Gastroesophageal sphincter (tissue), 4 donors: ENCODE measurements around the gene SLC1A2. TPM values are rescaled to one million over a fixed set of nuclear protein-coding genes. Genes with fewer than 3 reads are reported as not detected.

Experiments
- ATAC-seq: fragments of 150-250 bp; one replicate; pipeline ENCODE4 v1.9.1; 2016; ENCODE audit warnings: mild to moderate bottlenecking, moderate library complexity
- H3K27ac ChIP-seq, 4 donors: fragments of 200-600 bp; sonication (generic) in 3 of 4; 1 replicate in 3 of 4; 2 replicates in 1 of 4; pipeline ENCODE4 v1.5.1; 2016 to 2019
- H3K27me3 ChIP-seq: fragments of 200-600 bp; sonication (generic); one replicate; pipeline ENCODE4 v1.5.1; 2019
- H3K36me3 ChIP-seq, 2 donors: fragments of 200-600 bp; sonication (generic); one replicate each; pipeline ENCODE4 v1.5.1; 2019; ENCODE audit warnings: control low read depth in 1 of 2
- H3K4me1 ChIP-seq, 3 donors: fragments of 200-600 bp; sonication (generic); 1 replicate in 2 of 3; 2 replicates in 1 of 3; pipeline ENCODE4 v1.5.1; 2016 to 2019; ENCODE audit warnings: control low read depth in 2 of 3
- H3K4me3 ChIP-seq, 2 donors: fragments of 200-600 bp; sonication (generic); one replicate each; pipeline ENCODE4 v1.5.1; 2019; ENCODE audit warnings: mild to moderate bottlenecking in 1 of 2, moderate library complexity in 1 of 2
- H3K9me3 ChIP-seq, 3 donors: fragments of 200-600 bp; sonication (generic); one replicate each; pipeline ENCODE4 v1.5.1; 2017 to 2019; ENCODE audit warnings: control low read depth in 2 of 3
- EP300 ChIP-seq: sonication (generic); formaldehyde crosslinking; IDR thresholded peaks from one replicate; pipeline ENCODE4 v1.6.1; 2017; ENCODE audit warnings: antibody characterized with exemption, mild to moderate bottlenecking
- POLR2A ChIP-seq, 2 donors: fragments of 450-650 bp; IDR thresholded peaks; one replicate each; pipeline ENCODE4 v1.6.1; 2017; ENCODE audit warnings: antibody characterized with exemption in 2 of 2, mild to moderate bottlenecking in 2 of 2, moderate library complexity in 1 of 2
- POLR2AphosphoS5 ChIP-seq: sonication (generic); formaldehyde crosslinking; IDR thresholded peaks from one replicate; pipeline ENCODE4 v1.6.1; 2017; ENCODE audit warnings: antibody characterized with exemption
- WGBS, 2 donors: methylation state at CpG; one replicate each; pipeline ENCODE4 v1.1.5; 2018; ENCODE audit warnings: low coverage in 1 of 2; 5-methylcytosine and 5-hydroxymethylcytosine counted together
- total RNA-seq, 4 donors: library from RNA; depleted of rRNA; stranded (reverse); fragments of >200 nt; gene quantifications; one replicate each; pipeline ENCODE4 v1.1.0, GENCODE V29; 2016
- TF ChIP-seq, protein P1 (sequence below), 4 experiments: fragments of 200-600 bp in 2 of 4; fragments of 450-650 bp in 2 of 4; sonication (generic) in 1 of 4; IDR thresholded peaks; one replicate each; pipeline ENCODE4 v1.5.1; 2017 to 2019; ENCODE audit warnings: antibody characterized with exemption in 4 of 4, mild to moderate bottlenecking in 2 of 4, moderate library complexity in 2 of 4

Gene SLC1A2
- total RNA-seq, 4 donors from 2014 or later: 0.12 to 1.5 (median 0.40) TPM; not detected in 1

DNA sequence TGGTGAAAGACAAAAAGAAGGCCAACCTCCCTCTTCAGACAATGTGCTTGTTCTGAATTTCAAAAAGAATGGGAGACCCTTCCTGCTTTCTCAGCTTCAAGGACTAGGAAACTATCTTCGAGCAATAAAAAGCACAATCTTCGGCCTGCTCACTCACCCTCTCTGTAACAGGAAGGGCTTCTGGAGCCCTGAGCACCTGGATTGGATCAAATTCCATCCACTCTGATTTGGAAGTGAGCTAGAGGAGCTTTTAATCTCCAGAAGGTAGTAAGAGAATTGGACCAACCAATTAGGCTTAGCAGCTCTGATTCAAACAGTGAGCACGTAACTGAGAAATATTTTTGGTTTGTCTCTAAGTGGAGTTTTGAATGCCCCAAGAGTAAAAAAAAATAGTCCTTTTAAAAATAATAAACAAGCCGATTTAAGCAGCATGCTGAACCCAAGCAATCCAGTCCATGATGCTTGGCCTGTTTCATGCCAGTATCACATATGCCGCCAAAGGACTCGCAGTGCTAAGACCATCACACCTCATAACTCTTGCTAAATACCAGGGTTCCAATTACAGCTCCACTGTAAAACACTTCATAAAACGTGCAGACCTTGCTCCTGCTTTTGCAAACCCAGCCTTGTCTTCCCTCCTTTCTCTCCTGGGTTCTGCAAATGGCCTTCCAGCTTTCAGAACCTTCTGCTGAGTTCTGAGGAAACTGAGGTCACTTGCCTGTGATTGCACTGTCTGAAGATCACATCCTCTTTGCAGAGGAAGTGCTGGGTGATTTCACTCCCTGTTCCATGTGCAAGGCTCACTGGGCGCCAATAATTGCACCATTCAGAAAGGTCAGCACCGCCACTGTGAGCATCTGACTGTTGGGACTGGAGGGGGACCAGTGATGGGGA lies 74.4 kb downstream of the SLC1A2 start:
- Histone ChIP-seq H3K9me3 (no peaks in the 10 kb centered on the region), H3K36me3 (no peaks in the 10 kb centered on the region), H3K27ac (no peak overlapping the region), H3K4me1 (peaks cover 0 to 17% (median 15%) of the 10 kb centered on the region in 3 donors), H3K4me3 (no peak overlapping the region), H3K27me3 (no peaks in the 10 kb centered on the region)
- no peak for TF ChIP-seq POLR2A (IDR thresholded peaks at IDR 0.05)
- no peak for TF ChIP-seq POLR2AphosphoS5
- TF ChIP-seq EP300: no peak
- TF ChIP-seq, protein P1, sequence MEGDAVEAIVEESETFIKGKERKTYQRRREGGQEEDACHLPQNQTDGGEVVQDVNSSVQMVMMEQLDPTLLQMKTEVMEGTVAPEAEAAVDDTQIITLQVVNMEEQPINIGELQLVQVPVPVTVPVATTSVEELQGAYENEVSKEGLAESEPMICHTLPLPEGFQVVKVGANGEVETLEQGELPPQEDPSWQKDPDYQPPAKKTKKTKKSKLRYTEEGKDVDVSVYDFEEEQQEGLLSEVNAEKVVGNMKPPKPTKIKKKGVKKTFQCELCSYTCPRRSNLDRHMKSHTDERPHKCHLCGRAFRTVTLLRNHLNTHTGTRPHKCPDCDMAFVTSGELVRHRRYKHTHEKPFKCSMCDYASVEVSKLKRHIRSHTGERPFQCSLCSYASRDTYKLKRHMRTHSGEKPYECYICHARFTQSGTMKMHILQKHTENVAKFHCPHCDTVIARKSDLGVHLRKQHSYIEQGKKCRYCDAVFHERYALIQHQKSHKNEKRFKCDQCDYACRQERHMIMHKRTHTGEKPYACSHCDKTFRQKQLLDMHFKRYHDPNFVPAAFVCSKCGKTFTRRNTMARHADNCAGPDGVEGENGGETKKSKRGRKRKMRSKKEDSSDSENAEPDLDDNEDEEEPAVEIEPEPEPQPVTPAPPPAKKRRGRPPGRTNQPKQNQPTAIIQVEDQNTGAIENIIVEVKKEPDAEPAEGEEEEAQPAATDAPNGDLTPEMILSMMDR (IDR thresholded peaks at IDR 0.05): no peak
- ATAC-seq: no peak
- WGBS, 2 donors: 24 to 70% methylated on average over 3 to 5 of the region's 9 CpGs

DNA sequence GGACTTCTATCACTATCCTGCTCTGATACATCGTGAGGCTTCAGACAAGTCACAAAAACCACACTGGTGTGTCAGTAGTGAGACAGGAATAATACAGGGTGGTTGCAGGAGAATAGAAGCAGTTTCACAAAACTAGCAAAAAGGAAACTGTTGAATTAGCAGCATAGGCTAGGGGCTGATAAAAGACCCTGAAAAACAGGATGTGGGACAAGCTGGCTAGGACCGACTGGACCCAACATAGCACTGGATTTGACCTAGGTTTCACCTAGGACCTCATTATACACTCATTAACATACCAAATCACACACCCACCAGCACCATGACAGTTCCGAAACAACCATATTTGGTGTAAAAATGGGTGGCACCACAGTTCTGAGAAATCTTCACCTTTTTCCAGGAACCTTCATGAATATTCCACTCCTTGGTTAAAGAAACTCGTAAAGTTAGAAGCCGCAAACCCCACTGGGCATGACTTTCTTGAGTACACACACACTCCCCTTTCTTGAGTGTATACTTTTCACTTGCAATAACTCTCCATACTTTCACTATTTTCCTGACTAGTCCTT lies 76.2 kb downstream of the SLC1A2 start:
- TF ChIP-seq EP300: no peak
- H3K9me3 ChIP-seq: no peaks in the 10 kb centered on the region
- H3K4me1 ChIP-seq: peaks cover 0 to 15% (median 15%) of the 10 kb centered on the region in 3 donors
- no peaks in the 10 kb centered on the region for H3K36me3 ChIP-seq
- ATAC-seq: no peak
- 83 to 92% methylated on average over 4 to 5 of the region's 5 CpGs for WGBS, 2 donors
- H3K4me3 ChIP-seq: no peak overlapping the region
- no peak overlapping the region for H3K27ac ChIP-seq
- no peaks in the 10 kb centered on the region for H3K27me3 ChIP-seq

- Histone ChIP-seq H3K36me3 (no peaks in the 10 kb centered on the region), H3K27me3 (no peaks in the 10 kb centered on the region), H3K4me3 (no peak overlapping the region), H3K4me1 (peaks cover 0 to 3% (median 0%) of the 10 kb centered on the region in 3 donors), H3K27ac (no peak overlapping the region), H3K9me3 (no peaks in the 10 kb centered on the region)
- TF ChIP-seq POLR2AphosphoS5 (no peak), POLR2A (IDR thresholded peaks at IDR 0.05) (no peak), EP300 (no peak)
- TF ChIP-seq, protein P1 (IDR thresholded peaks at IDR 0.05): no peak
- 78 to 81% methylated on average over 2 of the region's 2 CpGs for whole genome bisulfite sequencing, 2 donors
- ATAC-seq: no peak
Observed at GRCh38 chr11:35340715-35341114, 78.6 kb downstream of the SLC1A2 start.

DNA sequence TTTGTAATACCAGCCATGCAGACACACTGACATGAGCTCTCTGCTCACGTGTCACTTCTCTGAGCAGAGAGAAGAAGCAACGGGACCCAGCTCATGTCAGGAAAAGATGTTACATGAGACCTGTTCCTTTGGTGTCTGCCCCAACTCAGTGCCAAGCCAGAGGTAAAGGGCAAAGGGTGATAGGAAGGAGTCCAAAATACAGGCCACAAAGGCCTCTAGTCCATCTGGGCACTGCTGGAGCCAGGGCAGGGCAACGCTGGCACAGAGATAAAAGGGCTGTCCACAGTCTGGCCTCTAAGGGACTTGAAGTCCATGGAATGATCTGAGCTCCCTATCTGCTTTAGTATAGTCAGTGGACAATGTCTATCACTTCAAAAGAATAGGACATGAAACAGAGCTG lies 79.3 kb downstream of the SLC1A2 start:
- H3K4me3 ChIP-seq: no peak overlapping the region
- no peak for ATAC-seq
- no peak for TF ChIP-seq EP300
- TF ChIP-seq POLR2A (IDR thresholded peaks at IDR 0.05): no peak
- no peaks in the 10 kb centered on the region for H3K9me3 ChIP-seq
- no peaks in the 10 kb centered on the region for H3K36me3 ChIP-seq
- WGBS, 2 donors: 83 to 86% methylated on average over 1 to 2 of the region's 3 CpGs
- H3K4me1 ChIP-seq: peaks cover 0 to under 1% (median 0%) of the 10 kb centered on the region in 3 donors
- no peaks in the 10 kb centered on the region for H3K27me3 ChIP-seq
- no peak overlapping the region for H3K27ac ChIP-seq

DNA sequence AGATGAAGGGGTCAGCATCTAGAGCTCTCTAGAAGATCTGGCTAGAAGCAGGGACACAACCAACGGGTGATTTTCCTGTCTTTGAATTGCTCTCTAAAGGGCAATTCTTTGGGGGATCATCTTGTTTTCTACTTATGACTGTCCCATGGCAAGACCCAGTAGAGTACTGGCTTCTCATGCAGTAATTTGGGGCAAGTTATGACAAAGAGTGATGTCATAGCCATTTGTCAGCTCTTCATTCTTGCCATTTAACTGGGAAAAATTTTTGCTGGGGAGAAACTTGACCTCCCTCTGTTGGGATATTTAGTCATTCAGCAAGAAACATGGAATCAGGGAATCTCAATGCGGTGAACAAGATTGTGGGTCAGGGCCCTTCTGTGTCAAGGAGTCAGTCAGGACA lies 80.4 kb downstream of the SLC1A2 start:
- H3K27me3 ChIP-seq: no peaks in the 10 kb centered on the region
- TF ChIP-seq, protein P1 (IDR thresholded peaks at IDR 0.05): no peak
- TF ChIP-seq POLR2A (IDR thresholded peaks at IDR 0.05) (no peak), POLR2AphosphoS5 (no peak), EP300 (no peak)
- no peaks in the 10 kb centered on the region for H3K36me3 ChIP-seq
- H3K9me3 ChIP-seq: no peaks in the 10 kb centered on the region
- no peaks in the 10 kb centered on the region for H3K4me1 ChIP-seq
- no peak for ATAC-seq
- 88 to 92% methylated on average over 2 of the region's 2 CpGs for WGBS, 2 donors
- H3K27ac ChIP-seq: no peak overlapping the region
- no peak overlapping the region for H3K4me3 ChIP-seq
